NOMO-1 treated with dmso at 0.1 percent for 144 hours (cell line): Measurements from ENCODE around the gene SPRTN.

Experiments used
- DNase-seq: peaks from one replicate; lab custom pipeline; 2025; ENCODE audit not compliant: unreplicated experiment; lab: John Stamatoyannopoulos, UW

Gene SPRTN

DNA sequence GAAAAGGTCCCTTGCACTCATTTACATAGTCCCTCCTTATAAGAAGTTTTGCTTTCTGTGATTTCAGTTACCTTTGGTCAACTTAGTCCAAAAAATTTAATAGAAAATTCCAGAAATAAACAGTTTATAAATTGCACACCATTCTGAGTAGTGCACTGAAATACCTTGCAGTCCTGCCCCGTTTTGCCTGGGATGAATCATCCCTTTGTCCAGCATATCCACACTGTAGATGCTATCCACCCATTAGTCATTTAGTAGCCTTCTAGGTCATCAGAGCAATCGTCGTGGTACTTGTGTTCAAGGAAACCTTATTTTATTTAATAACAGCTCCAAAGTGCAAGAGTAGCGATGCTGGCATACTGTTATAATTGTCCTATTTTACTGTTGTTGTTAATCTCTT, 38.0 kb downstream of the SPRTN start:
- DNase-seq = no peak

DNA sequence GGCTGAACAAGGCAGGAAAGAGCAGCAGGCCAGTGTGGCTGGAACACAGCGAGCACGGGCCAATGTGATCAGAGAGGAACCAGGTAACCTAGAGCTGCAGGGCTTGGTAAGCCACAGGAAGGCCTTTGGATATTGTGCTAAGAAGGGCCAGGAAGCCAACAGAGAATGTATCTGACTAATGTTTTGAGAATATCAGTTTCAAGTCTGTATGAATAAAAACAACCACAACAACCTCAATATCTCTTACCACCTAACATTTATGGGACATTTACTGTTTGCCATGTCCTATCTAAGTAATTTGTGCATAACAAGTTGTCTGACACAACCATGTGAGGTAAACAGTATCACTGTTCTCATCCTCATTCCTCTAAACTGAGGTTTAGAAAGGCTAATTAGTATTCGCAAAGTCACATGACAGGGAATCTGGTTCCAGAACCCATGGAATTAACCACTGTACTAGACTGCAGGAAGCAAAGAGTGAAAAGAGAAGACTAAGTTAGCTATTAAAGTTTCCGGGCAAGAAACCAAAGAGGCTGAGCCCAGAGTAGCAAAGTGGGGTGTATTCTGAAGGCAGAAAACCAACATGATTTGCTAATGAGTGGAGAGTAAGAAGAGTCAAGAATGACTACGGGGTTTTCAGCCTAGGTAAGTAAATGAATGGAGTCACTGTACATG, 38.9 kb downstream of the SPRTN start:
- DNase-seq = no peak

DNA sequence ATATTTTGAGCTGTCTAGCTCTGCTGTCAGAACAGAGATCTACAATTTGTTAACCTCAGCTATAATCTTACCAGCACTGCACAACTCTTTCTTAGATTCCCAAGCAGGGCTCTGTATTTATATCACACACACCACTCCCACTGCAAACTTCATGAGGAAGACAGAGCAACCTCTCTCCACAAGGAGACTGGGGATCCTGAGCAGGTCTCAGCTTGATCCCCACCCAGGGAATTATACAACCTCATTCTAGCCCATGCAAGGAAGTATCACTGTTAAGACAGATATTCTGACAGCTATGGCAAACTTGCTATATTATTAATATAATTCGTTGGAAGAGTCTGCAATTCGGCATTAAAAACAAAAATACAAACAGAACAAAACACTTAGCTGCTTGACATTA, 43.6 kb downstream of the SPRTN start:
- DNase-seq = no peak

DNA sequence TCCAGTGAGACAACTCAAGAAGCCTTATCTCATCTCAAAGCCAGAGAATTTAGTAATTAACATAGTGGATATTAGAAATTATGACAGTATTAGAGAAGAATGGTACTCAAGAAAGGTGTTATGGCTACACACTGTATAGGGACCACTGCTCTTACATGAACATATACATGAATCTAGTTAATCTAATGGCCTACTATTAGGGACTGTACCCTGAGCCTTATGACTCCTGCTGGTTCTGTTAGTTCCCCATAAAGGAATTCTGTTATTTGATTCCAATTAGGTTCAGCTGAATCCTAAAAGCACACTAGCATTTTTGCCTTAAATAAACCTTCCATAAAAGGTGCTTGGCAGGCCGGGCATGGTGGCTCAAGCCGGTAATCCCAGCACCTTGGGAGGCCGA, 44.3 kb downstream of the SPRTN start:
- DNase-seq = no peak

DNA sequence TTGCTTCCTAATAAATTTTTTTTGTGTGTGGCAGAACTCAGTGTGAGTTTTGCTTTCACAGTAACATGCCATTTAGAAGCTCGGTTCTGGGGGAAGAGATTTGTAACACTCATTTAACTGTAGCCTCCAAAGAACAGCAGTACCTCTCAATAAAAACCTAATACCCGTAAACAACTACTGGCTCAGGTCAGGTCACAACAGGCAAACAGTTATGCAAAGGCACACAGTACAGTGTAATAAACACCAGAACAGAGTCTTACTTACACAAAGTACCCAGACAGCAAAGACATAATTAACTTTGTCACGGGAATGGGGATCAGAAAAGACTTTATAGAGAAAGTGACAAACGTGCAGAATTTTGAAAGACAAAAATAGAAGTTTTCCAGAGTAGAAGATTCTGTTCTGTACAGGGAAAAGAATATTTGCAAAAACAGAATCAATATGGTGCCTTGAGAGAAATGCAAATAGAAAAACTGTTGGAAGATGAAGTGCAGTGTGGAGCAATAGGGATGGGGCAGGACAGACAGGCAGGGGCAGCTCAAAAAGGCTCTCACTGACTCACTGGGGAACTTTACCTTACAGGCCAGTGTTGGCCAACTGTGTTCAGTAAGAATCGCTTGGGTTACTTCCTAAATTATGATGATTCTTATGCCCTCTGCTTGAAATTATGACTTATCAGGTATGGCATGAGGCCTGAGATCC, 45.2 kb downstream of the SPRTN start:
- DNase-seq = peak; percentile 41

DNA sequence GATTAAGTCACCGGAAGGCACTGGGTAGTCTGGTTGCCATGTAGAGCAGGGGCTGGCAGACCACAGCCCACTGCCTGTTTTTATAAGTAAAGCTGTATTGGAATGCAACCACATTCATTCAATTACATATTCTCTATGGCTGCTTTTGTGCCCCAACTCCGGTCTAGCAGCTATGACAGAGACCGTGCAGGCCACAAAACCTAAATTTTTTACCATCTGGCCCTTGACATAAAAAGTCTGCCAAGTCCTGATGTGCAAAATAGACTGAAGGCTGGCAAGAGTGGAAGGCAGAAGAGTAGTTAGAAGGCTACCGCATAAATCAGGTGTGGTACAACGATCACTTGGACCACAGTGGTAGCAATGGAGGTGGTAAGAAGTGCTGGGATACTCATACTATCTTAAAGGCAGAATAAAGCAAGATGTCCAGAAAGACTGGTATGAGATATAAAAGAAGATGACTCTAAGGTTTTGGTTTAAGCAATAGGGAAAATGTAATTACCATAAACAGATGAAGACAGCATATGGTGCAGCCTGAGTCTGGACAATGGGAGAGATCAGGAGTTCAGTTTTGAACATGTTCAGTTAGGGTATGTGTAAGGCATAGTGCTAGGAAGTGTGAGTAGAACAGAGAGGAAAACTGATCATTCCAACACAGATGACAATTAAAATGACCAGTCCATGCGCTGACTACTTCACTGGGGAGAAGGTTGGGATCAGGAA, 46.8 kb downstream of the SPRTN start:
- DNase-seq = no peak

DNA sequence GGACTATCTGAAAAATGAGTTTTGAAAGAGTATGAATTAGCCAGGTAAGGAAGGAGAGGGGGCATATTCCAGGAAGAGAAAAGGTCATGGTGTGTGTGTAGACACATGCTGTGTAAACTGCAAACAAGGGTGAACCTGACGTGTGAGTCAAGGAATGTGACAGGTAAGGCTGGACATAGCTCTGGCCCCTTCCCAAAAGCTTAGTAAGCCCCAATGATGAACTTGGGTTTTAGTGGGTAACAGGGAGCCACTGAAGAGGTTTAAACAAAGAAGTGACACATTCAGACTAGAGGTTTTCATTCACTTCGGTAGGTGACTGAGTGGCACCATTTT, 47.3 kb downstream of the SPRTN start:
- DNase-seq = no peak

DNA sequence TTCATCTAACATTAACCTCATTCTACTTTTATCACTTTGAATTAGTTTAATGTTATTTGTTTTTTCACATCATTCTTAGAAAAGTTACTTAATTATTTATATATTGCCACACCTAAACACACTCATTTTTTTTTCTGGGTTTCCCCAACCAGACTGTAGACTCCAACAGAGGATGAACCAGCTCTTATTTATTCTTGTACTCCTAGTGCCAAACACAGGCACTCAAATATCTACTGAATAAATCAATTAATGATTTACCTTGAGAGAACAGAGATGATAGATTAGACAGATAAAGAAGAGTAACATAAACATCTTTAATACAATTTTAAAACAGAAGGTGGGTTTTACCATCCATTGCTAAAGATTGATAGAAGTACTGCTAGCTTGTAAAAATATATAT, 48.4 kb downstream of the SPRTN start:
- no peak for DNase-seq

DNA sequence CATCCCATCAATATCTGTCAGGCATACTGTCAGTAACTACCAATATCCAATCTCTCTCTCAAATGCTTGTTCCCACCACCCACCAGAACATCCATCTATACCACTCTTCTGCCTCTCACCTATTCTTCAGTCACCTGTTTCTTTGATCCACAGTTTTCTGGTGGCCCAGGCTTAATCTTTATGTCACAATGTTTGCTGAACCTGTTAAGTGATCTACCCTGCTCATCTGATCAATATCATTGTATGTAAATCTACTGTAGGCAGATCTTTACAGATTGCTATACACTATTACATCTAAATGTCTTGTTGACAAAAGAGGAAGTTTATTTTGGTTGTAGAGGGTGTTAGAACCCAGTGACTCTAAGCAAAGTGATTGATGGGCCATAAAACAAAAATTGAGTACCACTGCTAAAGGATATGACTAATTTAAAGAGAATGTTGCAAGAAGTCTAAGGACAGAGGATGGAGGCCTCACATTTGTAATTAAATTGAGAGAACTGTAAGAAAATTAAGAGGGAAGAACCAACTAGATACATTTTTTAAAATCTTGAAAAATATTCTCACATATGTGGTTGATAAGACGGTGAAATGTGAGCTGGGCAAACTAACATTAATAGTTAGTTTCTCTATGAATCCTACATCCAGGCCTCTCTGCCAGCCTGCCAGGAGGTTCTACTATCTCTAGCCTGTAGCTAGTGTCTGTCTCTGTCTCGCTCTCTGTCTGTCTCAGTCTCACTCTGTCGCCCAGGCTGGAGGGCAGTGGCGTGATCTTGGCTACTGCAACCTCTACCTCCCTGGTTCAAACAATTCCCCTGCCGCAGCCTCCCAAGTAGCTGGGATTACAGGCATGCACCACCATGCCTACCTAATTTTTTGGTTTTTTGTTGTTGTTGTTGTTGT, 49.9 kb downstream of the SPRTN start:
- peak; percentile 90 for DNase-seq

DNA sequence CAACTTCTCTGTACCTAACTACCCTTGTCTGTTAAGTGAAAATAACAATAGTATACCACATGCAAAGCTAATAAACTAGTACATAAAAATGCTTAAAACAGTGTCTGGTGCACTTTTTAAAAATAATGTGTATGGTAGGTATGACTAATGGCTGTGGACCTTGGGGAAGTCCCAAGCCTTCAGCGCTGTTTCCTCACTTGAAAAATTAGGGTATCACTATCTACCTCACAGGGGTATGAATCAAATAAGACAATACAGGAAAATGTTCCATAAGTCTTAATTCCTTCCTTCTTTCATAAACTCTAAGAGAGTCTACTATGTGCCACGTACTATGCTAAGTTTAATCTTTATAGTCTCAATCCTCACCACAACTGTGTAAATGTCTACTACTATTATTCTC, 52.0 kb downstream of the SPRTN start:
- DNase-seq = no peak

DNA sequence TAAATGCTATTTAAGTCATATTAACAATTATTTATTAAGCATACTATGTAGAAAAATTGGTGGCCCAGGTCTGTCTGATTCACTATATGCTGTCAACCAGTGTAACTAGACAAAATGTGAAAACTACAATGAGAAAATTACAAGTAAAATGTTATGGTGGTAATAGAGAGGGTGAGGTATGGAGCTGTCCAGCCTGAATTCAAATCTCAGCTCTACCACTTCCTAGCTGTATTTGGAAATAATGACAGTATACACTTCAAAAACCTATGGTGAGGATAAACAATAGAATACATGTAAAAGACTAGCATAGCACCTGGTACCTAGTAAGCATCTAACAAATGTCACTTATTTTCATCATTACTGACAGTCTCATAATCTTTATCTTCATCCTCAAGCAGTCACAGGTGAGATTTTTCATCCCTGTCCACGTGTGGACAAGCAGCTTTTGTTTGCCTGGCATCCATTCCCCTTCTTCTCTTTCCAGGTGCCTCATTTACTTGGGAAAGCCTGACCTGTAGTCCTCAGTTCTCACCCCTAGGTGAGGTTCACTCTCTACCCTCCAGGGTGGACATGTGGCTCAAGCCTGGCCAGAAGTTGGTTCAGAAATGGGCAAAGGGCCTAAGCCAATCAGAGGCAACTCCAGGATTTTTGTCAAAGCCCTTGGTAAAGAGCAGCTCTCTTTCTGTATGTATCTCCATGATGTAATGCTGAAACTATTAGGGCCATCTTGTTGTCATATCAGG, 54.5 kb downstream of the SPRTN start:
- no peak for DNase-seq

DNA sequence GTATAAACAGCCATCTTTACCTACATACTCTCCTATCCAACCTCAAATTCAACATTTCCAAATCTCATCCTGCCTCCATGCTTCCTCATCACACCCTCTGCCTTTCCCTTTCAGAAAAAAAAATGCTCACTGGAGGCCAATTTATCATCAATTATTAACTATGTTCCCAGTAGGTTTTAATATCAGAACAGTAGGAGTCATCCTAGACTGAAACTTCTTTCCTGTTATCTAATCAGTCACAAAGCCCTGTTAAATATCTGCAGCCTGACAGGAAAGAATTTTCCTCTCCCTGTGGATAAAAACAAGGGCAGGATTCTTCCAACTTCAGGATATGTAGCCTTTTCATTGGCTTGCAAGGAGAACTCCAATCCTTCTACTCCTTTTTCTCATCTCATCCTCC, 55.6 kb downstream of the SPRTN start:
- no peak for DNase-seq

DNA sequence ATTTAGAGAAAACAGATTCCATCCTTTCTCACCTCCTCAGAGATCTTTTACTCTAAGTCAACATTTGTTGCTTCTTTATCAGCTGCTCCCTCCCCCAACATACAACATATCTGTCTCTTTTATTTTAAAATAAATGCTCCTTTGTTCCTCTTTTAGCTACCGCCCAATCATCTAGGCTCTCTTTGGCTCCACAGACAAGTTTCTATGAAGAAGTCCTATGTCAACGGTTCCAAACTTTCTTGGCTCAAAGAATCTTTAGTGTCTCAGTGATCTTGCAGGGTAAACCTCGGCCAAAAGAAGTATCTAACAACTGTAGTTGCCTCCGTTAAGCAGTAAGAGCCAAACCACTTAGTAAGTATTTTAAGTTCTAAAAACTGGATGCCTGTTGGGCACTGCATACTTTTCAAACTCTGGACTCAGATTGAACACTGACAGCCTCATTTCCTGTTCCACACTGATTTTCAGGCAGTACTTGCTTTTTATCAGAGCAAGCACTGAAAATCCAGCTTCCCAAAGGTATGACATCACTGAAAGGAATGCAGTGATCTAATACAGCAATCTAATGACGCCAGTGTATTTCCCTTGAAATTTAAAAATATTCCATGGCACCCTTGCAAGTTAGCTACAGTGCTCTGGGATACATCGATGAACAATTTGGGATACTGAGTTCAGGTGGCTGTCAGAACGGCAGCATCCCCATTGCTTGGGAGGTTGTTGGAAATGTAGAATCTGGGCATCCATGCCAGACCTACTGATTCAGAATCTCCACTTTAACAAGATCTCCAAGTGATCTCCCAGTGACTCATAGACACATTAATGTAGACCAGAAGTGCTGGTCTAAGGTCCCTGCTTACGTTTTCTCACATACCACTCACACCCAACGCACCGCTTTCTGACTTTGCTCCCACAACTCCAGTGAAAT, 57.2 kb downstream of the SPRTN start:
- peak; percentile 45 for DNase-seq

DNA sequence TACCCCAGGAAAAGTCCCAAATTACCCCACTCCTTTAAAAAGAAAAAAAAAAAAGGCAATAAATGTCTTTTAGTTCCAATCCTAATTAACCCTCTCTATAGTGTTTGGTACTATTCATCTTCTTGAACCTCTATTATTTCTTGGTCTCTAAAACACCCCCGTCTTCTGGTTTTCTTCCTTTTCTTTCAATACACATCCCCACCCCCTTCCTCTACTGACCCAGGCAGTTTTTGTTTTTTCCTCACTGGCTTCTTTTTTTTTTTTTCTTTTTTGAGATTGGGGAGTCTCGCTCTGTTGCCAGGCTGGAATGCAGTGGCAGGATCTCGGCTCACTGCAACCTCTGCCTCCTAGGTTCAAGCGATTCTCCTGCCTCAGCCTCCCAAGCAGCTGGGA, 57.9 kb downstream of the SPRTN start:
- DNase-seq = no peak

DNA sequence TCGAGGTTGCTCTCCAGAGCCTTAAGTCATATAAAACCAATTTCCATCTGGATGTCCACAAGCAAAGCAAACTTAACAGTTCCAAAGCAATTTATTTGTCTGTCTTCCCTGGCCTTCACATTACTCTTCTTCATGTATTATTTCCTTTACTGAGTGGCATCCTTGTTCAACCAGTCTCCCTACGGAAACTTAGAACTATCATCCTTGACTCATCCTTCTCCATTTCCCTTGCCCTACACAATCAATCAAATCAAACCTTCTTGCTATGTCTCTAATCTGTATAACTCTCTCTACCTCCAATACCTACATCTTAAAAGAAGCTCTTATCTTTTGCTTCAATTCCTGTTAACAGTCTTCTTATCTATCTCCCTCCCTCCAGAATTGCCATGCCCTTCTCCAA, 58.5 kb downstream of the SPRTN start:
- no peak for DNase-seq

DNA sequence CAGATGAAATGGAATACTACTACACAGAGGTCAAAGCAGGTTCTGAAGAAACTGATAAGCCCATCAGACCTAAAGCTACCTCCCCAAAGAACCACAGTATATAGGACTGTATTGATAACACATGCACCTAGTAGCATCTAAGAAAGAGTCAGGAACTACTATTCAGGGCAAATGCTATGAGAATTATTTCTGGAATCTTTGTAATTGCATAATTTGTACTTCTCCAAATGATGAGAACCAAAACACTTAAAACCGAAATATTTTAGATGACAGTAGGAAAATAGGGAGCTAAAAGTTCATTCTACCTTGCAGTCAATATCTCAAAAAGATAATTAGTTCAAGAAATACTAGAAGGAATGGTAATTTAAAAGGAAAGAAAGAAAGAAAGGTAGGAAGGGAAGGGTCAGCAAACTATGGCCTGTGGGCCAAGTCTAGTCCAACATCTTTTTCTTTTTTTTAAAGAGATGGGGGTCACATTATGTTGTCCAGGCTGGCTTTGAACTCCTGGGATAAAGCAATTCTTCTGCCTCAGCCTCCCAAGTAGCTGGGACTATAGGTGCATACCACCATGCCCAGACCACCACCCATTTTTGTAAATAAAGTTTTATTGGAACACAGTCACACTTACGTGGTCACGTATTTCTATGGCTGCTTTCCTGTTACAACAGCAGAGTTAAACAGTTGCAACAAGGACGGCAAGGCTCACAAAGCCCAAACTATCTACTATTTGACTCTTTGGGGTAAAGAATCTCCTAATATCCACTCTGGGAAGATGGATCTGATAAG, 60.0 kb downstream of the SPRTN start:
- no peak for DNase-seq

DNA sequence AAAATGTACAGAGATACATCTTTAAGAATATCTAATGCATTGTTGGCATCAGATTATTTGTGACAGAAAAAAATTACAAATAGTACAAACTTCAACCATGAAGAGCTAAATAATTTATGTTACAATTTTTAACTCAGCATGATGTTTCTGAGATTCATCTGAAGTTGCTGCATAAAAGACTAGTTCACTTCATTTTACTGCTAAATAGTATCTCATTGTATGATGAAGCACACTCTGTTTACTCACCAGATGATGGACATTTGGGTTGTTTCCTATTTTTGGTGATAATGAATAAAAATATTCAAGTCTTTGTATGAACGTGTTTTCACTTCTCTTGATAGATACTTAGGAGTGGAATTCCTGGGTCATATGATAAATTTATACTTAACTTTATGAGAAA, 63.4 kb downstream of the SPRTN start:
- DNase-seq = no peak

DNA sequence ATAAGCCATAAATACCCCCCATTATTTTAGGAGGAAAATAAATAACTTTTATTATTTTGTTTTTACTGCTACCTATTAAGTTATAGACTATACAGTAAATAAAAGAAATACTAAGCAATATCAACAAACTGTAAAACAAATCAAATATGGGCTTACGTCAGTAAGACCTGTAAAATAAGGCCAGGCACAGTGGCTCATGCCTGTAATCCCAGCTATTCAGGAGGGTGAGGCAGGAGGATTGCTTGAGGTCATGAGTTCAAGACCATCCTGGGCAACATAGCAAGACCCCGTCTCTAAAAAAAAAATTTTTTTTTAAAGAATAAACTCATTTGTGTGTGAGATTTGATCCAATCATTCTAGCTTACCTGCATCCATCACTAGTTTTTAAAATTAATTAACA, 66.2 kb downstream of the SPRTN start:
- no peak for DNase-seq
